Measurements from ENCODE around the gene GCN1.

- TF ChIP-seq POLR2AphosphoS5 (IDR thresholded peaks at IDR 0.05; ENCODE audit: low read depth) = no peak
- TF ChIP-seq, protein P1, sequence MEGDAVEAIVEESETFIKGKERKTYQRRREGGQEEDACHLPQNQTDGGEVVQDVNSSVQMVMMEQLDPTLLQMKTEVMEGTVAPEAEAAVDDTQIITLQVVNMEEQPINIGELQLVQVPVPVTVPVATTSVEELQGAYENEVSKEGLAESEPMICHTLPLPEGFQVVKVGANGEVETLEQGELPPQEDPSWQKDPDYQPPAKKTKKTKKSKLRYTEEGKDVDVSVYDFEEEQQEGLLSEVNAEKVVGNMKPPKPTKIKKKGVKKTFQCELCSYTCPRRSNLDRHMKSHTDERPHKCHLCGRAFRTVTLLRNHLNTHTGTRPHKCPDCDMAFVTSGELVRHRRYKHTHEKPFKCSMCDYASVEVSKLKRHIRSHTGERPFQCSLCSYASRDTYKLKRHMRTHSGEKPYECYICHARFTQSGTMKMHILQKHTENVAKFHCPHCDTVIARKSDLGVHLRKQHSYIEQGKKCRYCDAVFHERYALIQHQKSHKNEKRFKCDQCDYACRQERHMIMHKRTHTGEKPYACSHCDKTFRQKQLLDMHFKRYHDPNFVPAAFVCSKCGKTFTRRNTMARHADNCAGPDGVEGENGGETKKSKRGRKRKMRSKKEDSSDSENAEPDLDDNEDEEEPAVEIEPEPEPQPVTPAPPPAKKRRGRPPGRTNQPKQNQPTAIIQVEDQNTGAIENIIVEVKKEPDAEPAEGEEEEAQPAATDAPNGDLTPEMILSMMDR (IDR thresholded peaks at IDR 0.05; ENCODE audit: insufficient read depth, low read length) = no peak
These were observed 58.3 kb downstream of the GCN1 start for GRCh38 chr12:120136093-120136770.

All from HL-60 (cell line).